Lower leg skin (tissue), 3 donors: ENCODE measurements around the gene VPS4B.

ENCODE experiments used
- POLR2A ChIP-seq, 2 donors: fragments of 450-650 bp; IDR thresholded peaks; one replicate each; pipeline ENCODE4 v1.6.1; 2016 to 2017; ENCODE audit warnings: antibody characterized with exemption in 2 of 2, mild to moderate bottlenecking in 1 of 2, moderate library complexity in 1 of 2
- TF ChIP-seq, protein P1 (sequence below), 3 donors: fragments of 450-650 bp; IDR thresholded peaks; one replicate each; pipeline ENCODE4 v1.5.1; 2016; ENCODE audit warnings: antibody characterized with exemption in 3 of 3, mild to moderate bottlenecking in 3 of 3, moderate library complexity in 2 of 3

DNA sequence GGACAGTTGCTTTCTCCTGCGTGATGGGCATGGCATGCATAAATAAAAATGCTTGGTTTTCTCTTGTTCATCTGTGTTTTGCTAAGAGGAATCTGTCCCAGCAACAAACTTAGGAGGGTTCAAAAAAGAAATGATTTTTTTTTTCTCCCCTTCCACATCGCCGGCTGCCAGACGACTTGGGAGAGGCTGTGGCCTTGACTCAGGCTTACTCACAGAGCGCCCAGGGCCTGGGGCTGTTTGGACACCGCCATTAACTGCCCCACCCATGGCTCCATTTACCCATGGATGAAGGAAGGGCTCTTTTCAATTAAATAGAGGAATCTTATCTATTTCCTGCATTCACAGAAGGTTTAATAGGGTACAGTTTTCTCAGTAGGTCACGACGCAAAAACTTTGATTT, 32.2 kb upstream of the VPS4B start:
- TF ChIP-seq, protein P1, sequence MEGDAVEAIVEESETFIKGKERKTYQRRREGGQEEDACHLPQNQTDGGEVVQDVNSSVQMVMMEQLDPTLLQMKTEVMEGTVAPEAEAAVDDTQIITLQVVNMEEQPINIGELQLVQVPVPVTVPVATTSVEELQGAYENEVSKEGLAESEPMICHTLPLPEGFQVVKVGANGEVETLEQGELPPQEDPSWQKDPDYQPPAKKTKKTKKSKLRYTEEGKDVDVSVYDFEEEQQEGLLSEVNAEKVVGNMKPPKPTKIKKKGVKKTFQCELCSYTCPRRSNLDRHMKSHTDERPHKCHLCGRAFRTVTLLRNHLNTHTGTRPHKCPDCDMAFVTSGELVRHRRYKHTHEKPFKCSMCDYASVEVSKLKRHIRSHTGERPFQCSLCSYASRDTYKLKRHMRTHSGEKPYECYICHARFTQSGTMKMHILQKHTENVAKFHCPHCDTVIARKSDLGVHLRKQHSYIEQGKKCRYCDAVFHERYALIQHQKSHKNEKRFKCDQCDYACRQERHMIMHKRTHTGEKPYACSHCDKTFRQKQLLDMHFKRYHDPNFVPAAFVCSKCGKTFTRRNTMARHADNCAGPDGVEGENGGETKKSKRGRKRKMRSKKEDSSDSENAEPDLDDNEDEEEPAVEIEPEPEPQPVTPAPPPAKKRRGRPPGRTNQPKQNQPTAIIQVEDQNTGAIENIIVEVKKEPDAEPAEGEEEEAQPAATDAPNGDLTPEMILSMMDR (IDR thresholded peaks at IDR 0.05) = no peak
- TF ChIP-seq POLR2A (IDR thresholded peaks at IDR 0.05) = no peak
